A673 (cell line): Measurements from ENCODE around the gene OSGIN1. TPM values are rescaled to one million over a fixed set of nuclear protein-coding genes. Genes with fewer than 3 reads are reported as not detected.

Experiments
- BruUV-seq: library from RNA; stranded (reverse); fragments of 400-500 nt; replicated peaks from 2 replicates; lab custom pipeline; 2021; lab: Mats Ljungman, UMichigan
- CTCF ChIA-PET: fragments of 300-600 bp; sonication (Branson Sonifier 250); formaldehyde crosslinking; loops from one replicate; lab custom pipeline; 2022; ENCODE audit warnings: antibody characterized with exemption; lab: Charles Lee
- POLR2A ChIA-PET: fragments of 300-600 bp; sonication (Branson Sonifier 250); formaldehyde crosslinking; loops from one replicate; lab custom pipeline; 2022; ENCODE audit warnings: antibody characterized with exemption; ENCODE audit not compliant: low non-redundant PET; lab: Charles Lee
- DNase-seq: peaks from one replicate; pipeline ENCODE4 v3.0.0-alpha.2; 2015; ENCODE audit warnings: low spot score
- H3K27ac ChIP-seq: fragments of 200-600 bp; sonication (generic); 2 replicates; pipeline ENCODE4 v1.5.1; 2016; ENCODE audit warnings: mixed run types, low read depth, mild to moderate bottlenecking, mixed read lengths, antibody characterized with exemption, low read length; ENCODE audit not compliant: poor library complexity, severe bottlenecking
- H3K27me3 ChIP-seq: fragments of 200-600 bp; sonication (generic); replicated peaks from 2 replicates; pipeline ENCODE4 v1.6.1; 2017; ENCODE audit warnings: mixed run types, low read depth, mild to moderate bottlenecking, mixed read lengths, antibody characterized with exemption, low read length; ENCODE audit not compliant: insufficient read depth, poor library complexity
- H3K36me3 ChIP-seq: fragments of 200-600 bp; sonication (generic); 2 replicates; pipeline ENCODE4 v1.6.1; 2016; ENCODE audit warnings: mixed run types, mild to moderate bottlenecking, mixed read lengths, antibody characterized with exemption, low read length; ENCODE audit not compliant: insufficient read depth, poor library complexity, severe bottlenecking
- H3K4me1 ChIP-seq: fragments of 200-600 bp; sonication (generic); 2 replicates; pipeline ENCODE4 v1.6.1; 2017; ENCODE audit warnings: mixed run types, mild to moderate bottlenecking, mixed read lengths, antibody characterized with exemption, low read length; ENCODE audit not compliant: insufficient read depth, poor library complexity, severe bottlenecking
- H3K4me3 ChIP-seq: fragments of 200-600 bp; sonication (generic); 2 replicates; pipeline ENCODE4 v1.5.1; 2016; ENCODE audit warnings: low read depth, mixed run types, mild to moderate bottlenecking, mixed read lengths, low read length; ENCODE audit not compliant: poor library complexity, severe bottlenecking
- H3K9me3 ChIP-seq: fragments of 200-600 bp; sonication (generic); 2 replicates; pipeline ENCODE4 v1.6.1; 2016; ENCODE audit warnings: mixed run types, low read depth, mild to moderate bottlenecking, mixed read lengths, antibody characterized with exemption, low read length; ENCODE audit not compliant: poor library complexity, severe bottlenecking
- EZH2 ChIP-seq: fragments of 200-600 bp; sonication (generic); IDR thresholded peaks from 2 replicates; pipeline ENCODE4 v1.6.1; 2017; ENCODE audit warnings: borderline replicate concordance, low read depth, mild to moderate bottlenecking, mixed read lengths, antibody characterized with exemption, low read length; ENCODE audit not compliant: poor library complexity, severe bottlenecking
- intact Hi-C: fragments of 100-400 bp; cut with micrococcal nuclease; formaldehyde crosslinking; loops from one replicate; pipeline ENCODE4 v1.10.0; 2022; ENCODE audit not compliant: unreplicated experiment
- total RNA-seq: library from RNA; stranded (reverse); gene quantifications from 2 replicates; pipeline ENCODE4 v1.2.3, GENCODE V29; 2021
- TF ChIP-seq, protein P1 (sequence below): fragments of 300-800, 200-600 bp; sonication (generic); conservative IDR thresholded peaks from 2 replicates; pipeline ENCODE4 v1.5.1; 2017; ENCODE audit warnings: low read depth, mild to moderate bottlenecking, antibody characterized with exemption, low read length, moderate library complexity, mixed read lengths

The OSGIN1 gene
- total RNA-seq, 1 experiment from 2014 or later = 2.4 TPM

GRCh38 chr16:83973077-83973476 lies 20.0 kb downstream of the OSGIN1 start:
- no peak for DNase-seq
- H3K4me1 ChIP-seq = no peaks in the 10 kb centered on the region
- no peak for TF ChIP-seq EZH2
- TF ChIP-seq, protein P1, sequence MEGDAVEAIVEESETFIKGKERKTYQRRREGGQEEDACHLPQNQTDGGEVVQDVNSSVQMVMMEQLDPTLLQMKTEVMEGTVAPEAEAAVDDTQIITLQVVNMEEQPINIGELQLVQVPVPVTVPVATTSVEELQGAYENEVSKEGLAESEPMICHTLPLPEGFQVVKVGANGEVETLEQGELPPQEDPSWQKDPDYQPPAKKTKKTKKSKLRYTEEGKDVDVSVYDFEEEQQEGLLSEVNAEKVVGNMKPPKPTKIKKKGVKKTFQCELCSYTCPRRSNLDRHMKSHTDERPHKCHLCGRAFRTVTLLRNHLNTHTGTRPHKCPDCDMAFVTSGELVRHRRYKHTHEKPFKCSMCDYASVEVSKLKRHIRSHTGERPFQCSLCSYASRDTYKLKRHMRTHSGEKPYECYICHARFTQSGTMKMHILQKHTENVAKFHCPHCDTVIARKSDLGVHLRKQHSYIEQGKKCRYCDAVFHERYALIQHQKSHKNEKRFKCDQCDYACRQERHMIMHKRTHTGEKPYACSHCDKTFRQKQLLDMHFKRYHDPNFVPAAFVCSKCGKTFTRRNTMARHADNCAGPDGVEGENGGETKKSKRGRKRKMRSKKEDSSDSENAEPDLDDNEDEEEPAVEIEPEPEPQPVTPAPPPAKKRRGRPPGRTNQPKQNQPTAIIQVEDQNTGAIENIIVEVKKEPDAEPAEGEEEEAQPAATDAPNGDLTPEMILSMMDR = no peak
- ChIA-PET CTCF (no interaction called here), POLR2A (no interaction called here)
- H3K4me3 ChIP-seq = no peak overlapping the region
- H3K36me3 ChIP-seq = no peaks in the 10 kb centered on the region
- H3K27ac ChIP-seq = no peak overlapping the region
- no TSS peak for BruUV-seq
- intact Hi-C loops = no loop called here
- H3K27me3 ChIP-seq = peaks cover 7% of the 10 kb centered on the region
- H3K9me3 ChIP-seq = no peaks in the 10 kb centered on the region

DNA sequence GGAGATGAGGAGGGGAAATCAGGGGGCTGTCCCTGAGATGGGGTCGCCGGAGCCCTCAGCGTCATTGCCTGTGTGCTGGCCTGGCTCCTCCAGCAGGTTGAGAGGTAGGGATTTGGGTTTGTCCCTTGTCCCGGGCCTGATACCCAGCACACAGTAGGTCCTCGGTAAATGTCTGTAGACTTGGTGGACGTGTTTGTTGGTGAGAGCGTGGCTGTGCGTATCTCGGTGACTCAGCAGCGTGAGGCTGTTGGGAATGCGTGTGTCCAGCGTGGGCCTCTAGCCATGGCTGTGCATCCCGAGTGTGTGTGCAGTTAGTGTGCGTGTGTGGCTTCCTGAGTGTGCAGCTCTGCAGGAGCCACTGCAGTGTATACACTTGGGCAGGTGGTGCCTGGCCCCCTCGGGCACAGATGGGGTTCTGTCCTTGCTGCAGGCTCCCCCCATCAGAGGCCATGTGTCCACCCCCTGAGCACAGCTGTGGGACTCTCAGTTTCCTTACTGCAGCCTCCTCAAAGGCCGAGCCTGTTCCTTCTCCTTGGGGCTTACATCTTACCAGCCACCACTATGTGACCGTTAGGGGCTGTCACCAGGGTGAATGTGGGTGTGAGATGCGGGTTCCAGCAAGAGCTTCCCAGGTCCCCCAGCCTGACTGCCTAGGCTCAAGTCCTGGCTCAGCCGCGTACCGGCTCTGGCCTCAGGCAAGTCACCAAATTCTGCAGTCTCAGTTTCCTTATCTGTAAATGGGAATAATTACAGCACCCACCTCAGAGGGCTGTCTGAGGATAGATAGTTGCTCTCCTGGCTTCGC lies 20.7 kb downstream of the OSGIN1 start:
- H3K4me3 ChIP-seq = no peak overlapping the region
- no peak for TF ChIP-seq EZH2
- TF ChIP-seq, protein P1 = no peak
- H3K36me3 ChIP-seq = no peaks in the 10 kb centered on the region
- ChIA-PET POLR2A (no interaction called here), CTCF (no interaction called here)
- intact Hi-C loops = no loop called here
- no peak for DNase-seq
- H3K9me3 ChIP-seq = no peaks in the 10 kb centered on the region
- no peak overlapping the region for H3K27ac ChIP-seq
- H3K27me3 ChIP-seq = peaks cover 6% of the 10 kb centered on the region
- H3K4me1 ChIP-seq = no peaks in the 10 kb centered on the region
- no TSS peak for BruUV-seq

- H3K4me3 ChIP-seq = no peak overlapping the region
- no peak for TF ChIP-seq EZH2
- TF ChIP-seq, protein P1 = no peak
- H3K36me3 ChIP-seq = no peaks in the 10 kb centered on the region
- H3K9me3 ChIP-seq = no peaks in the 10 kb centered on the region
- no peak overlapping the region for H3K27ac ChIP-seq
- BruUV-seq = no TSS peak
- DNase-seq = no peak
- ChIA-PET CTCF (no interaction called here), POLR2A (no interaction called here)
- H3K4me1 ChIP-seq = no peaks in the 10 kb centered on the region
- no peaks in the 10 kb centered on the region for H3K27me3 ChIP-seq
- intact Hi-C loops = no loop called here
Measured at GRCh38 chr16:83974475-83974874, 21.4 kb downstream of the OSGIN1 start.
